Hematopoietic multipotent progenitor cell (in vitro differentiated cells): ENCODE data around the gene TPSAB1. TPM values are rescaled to one million over a fixed set of nuclear protein-coding genes. Genes with fewer than 3 reads are reported as not detected.

Source experiments
- DNase-seq, 3 donors: peaks; one replicate each; pipeline ENCODE4 v3.0.0-alpha.2; 2011 to 2015; ENCODE audit warnings: low read depth in 2 of 3, low spot score in 2 of 3
- total RNA-seq: library from RNA; depleted of rRNA; stranded (reverse); fragments of >200 nt; gene quantifications from one replicate; pipeline ENCODE4 v1.2.3, GENCODE V29; 2012

TPSAB1 gene
- total RNA-seq, 1 donor: 72.2 TPM

DNA sequence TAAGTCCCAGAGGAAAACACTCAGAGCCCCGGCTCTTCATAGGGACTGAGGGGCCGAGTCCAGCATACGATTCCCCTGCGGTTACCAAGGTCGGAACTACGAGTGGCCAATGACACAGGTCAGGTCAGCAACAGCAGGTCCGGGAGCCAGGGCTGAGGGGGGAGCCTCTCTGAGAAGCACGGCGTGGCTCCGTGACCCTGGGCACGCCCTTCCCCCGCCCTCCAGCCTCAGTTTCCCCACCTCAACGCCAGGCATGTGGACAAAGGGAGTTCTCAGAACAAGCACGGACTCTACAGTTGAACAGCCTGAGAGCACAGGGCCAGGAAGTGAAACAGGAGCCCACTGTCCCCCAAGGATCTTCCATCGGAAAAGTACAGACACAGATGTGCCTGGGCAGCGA is 41.0 kb downstream of the TPSAB1 start:
- no peak for DNase-seq

DNA sequence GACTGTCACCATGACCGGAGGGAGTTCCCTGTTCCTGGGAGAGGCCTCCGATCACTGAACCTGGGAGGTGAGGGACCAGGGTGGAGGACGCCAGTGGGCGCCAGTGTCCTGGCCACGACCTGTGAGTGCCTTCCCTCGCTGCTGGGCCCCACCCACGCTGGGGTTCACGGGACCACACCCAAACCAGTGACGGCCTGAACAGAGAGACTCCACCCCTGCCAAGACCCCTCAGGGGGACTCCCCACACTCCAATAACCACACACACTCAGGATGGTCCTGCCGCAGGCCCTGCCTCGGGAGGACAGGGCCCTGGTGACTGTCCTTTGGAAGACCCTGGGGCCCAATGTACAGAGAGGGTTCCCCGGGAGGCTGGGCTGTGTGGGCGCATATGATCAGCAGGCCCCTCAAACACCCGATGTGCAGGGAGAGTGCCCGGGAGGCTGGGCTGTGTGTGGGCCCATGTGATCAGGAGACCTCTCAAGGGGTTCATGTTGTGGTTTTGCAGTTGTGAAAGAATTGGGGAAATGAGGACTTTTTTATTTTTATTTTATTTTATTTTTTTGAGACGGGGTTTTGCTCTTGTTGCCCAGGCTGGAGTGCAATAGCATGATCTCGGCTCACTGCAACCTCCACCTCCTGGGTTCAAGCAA is 41.9 kb downstream of the TPSAB1 start:
- DNase-seq: no peak

DNA sequence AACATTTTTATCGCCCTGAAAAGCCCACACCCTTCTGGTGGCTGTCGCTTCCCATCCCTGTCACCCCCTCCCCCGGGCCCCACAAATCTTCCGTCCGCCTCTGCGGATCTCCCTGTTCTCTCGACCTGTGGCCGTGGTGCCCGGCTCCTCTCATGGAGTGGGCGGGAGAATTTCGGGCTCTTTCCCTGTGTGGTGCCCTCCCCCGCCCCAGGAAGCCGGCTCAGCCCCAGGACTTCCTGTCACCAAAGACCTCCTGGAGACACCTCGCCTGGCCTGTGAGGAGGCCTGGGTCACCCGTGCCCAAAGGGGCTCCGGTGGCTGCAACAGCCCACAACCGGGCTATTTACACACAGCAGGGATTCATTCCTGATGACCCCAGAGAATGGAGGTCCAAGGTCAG is 42.8 kb downstream of the TPSAB1 start:
- DNase-seq: no peak

DNA sequence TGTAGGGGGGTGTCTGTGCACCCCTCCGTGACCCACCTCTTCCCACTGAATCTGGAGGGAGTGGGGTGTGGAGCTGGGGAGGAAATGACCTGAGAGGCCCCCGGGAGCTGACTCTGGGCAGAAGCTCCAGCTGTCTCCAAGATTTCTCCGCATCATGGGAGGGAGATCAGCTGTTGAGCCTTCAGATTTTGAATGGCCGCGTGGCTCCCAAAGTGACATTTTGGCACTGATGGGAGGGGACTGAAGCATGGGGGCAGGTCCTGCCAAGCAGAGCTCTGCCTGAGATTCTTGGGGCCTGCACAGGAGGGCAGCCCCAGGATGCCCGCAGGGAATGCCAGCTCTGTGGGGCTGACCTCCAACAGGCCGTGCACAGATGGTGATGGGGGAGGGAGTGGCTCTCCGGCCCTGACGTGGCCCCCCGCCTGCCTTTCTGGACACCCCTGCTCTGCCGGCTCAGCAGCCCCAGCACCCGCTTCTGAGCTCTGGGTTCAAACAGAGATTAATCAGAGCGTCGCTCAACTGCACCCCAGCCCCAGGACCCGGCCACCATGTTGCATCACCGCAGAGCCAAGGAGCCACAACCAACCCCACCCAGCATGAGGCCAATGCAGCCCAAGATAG is 43.6 kb downstream of the TPSAB1 start:
- DNase-seq: no peak

DNA sequence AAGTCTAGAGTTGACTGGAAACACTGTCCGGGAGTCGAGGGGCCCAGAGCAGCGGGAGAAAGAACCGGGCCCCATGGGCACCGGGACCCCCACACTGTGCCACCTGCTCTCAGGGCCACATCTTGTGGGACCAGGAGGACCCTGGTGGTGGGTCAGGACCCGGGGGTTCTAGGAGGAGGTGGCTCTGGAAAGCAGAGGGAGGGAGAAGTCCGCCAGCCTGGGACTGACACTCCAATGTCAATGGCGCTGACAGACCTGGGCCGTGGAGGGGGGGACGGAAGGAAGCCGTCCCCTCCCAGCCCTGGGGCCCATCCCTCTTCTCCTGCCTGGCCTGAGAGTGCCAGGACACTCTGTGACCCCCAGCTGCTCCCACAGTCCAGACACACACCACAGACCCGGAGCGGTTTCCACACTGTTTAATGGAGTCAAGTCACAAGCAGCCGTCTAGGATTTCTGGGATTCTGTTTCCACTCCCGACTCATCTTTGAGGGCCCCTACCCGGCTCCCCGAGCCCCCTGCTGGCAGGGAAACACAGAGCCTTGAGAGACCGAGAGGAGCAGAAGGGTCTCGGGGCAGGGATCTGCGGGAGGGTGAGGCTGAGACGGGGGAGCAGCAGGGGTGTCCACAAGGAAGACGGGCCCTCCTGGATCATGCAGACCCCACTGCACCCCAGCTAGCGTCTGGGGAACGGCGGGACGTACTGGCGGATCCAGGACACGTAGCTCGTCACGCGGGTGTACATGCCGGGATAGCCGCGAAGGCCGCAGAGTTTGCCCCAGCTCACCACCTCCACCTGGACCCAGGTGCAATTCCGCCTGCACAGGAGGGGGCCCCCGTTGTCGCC is 45.4 kb downstream of the TPSAB1 start:
- DNase-seq: no peak

DNA sequence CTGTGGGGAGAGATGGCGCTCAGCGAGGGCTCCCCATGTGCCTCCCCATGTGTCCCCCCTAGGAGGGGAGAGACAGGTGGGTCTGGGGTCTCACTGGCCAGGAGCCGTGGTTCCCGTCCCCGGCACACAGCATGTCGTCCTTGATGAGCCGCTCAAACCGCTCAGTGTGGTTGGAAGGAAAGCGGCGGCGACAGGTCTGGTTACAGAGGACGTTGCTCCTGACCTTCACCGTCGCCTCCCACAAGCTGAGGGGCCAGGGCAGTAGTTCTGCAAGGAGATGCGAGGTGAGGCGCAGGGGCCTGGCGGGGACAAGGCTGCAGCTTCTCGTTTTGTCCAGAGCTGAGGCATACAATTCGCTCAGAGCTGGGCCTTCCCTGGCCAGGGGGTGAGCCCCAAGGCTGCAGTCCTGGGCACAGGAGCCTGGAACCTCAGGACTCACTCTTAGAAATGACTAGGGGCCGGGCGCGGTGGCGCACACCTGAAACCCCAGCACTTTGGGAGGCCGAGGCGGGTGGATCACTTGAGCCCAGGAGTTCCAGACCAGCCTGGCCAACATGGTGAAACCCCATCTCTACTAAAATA is 46.1 kb downstream of the TPSAB1 start:
- DNase-seq: no peak

DNA sequence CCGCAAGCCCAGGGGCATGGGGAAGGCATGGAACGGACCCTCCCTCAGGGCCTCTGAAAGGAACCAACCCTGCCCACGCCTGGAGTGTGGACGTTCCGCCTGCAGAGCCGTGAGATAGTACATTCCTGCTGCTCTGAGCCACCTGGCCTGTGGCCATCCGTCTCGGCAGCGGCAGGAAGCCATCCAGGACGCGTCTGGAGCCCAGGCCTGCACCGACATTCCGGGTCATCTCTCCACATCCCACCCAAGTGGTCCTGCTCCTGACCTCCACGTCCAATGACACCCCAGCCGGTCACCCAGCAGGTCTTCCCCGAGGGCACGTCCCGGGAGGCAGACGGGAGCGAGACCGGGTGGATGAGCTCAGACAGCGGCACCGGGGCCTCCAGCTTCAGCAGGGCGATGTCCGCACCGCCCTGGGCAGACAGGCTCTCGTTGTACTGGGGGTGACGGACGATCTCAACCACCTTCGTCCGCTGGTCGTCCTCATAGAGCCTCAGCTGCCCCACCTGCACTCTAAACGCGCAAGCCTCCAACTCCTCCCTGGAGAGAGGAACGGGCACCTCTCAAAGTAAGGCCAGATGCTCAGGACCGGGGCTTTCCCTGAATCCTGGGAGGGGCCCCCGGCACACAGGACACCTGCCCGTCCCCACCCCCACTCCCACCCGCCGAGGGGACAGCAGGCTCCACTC is 47.6 kb downstream of the TPSAB1 start:
- no peak for DNase-seq

DNA sequence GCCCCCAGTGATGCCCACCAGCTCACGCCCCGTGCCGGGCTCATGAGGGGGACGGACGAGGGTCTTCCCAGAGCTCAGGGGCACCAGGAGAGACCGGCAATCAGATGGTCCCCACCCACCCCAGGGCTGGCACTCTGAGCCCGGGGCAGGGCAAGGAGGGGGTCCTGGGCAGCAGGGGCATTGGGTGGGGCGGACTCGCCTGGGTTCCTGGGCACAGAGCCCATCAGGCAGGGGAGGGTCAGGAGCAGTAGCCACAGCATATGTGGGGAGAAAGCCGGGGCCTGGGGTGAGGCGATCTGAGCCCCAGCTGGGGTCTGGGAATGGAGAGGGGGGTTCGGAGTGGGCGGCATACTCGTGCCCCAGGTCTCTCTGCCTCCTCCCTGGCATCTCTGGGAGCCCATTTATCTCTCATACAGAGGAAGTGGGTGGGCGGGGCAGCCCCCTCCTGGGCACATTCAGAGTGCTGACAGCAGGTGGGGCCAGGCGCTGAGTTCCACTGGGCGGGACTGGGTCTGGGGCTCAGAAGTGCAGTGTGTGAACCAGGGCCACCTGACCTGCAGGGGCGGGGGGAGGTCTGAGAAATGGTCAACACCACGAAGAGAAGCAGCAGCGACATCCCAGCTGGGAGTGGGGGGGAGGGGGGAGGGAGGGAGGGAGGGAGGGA is 48.4 kb downstream of the TPSAB1 start:
- no peak for DNase-seq

DNA sequence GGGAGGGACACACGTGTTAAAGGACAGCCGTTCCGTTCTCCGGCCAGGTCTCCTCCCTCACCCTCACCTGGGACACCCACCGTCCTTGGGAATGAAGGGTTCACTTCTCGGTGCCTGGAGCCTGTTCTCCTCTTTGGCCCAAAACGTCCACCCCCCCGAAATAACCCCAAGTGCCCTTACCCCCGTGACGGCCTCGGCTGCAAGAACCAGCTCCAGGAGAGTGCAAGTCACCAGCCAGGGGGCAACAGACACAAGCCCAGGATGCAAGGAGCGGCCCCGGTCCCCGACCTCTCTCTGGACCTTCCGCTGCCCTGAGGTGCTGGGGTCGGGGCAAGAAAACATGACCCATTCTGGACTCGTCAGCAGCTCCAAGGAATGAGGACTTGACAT is 49.0 kb downstream of the TPSAB1 start:
- no peak for DNase-seq

DNA sequence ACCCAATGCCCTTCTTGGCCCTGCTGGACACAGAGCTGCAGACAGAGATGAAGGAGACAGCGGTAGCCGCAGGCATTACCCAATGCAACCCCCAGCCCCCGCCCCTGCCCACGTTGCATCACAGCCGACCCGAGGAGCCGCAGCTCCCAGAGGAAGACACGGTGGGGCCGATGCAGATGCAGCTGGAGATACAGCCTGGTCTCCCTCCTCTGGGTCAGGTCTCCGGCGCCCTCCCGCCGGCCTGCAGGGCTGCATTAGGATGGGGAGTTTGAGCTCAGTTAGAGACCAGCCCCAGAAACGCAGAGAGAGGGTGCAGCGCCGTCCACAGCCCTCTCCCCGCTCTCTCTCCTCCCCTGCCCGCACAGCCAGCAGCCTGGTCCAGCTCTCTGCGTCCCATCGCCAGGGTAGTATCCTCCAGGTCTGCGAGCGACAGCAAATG is 49.6 kb downstream of the TPSAB1 start:
- no peak for DNase-seq

DNA sequence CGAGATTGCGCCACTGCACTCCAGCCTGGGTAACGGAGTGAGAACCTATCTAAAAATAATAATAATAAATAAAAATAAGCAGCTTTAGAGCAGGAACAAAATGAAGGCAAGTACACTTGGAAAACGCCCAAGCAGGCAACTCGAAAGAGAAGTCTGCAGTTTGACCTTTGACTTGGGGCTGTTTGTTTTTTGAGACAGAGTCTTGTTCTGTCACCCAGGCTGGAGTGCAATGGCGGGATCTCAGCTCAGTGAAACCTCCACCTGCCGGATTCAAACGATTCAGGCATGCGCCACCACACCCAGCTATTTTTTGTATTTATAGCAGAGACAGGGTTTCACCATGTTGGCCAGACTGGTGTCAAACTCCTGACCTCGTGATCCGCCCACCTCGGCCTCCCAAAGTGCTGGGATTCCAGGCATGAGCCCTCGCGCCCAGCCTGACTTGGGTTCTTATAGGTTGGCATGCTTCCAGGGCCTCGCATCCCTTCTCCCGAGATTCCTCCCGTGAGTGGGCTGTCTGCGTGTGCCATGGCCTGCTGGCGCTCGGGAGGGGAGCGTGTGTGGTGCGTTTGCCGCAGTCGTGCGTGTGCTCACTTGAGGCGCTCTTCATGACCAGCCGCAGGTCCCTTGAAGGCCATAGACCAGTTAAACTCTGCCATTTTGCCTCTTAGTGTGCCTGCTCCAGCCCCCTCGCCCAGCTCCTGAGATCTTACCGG is 50.5 kb downstream of the TPSAB1 start:
- no peak for DNase-seq

DNA sequence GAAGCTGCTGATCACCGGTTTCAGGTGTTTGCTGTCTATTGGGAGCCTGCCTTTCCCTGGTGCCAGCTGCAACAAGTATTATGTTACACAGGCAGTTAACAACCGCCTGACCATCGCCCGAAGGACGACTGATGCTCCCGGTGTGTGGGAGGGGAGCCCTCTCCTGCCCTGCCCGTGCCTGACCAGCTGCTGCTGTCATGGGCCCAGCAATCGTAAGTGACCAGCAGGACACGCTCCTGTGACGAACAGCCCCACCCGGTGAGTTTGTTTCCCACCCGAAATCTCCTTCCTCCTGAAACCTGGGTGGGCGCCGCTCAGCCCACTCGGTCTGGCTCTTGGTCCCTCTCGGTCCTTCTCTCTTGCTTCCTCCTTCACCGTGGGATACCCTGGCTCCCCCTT is 51.1 kb downstream of the TPSAB1 start:
- no peak for DNase-seq

Other genes starting within 250 kb of the TPSAB1 start
- gene SSTR5, start 168.0 kb upstream of the TPSAB1 start, total RNA-seq: not detected
- not detected for gene C1QTNF8, start 144.5 kb upstream of the TPSAB1 start, total RNA-seq
- gene CACNA1H, start 87.6 kb upstream of the TPSAB1 start, total RNA-seq: under 0.01 TPM
- not detected for gene TPSG1, start 15.4 kb upstream of the TPSAB1 start, total RNA-seq
- 8.9 TPM for gene TPSB2, start 10.5 kb upstream of the TPSAB1 start, total RNA-seq
- 0.54 TPM for gene TPSD1, start 15.4 kb downstream of the TPSAB1 start, total RNA-seq
- 67.6 TPM for gene UBE2I, start 68.9 kb downstream of the TPSAB1 start, total RNA-seq
- gene BAIAP3, start 92.9 kb downstream of the TPSAB1 start, total RNA-seq: 27.7 TPM
- 48.2 TPM for gene TSR3, start 111.2 kb downstream of the TPSAB1 start, total RNA-seq
- 56.0 TPM for gene GNPTG, start 111.2 kb downstream of the TPSAB1 start, total RNA-seq
- 45.5 TPM for gene UNKL, start 174.0 kb downstream of the TPSAB1 start, total RNA-seq
- 18.0 TPM for gene UQCC4, start 180.0 kb downstream of the TPSAB1 start, total RNA-seq
- 5.1 TPM for gene PERCC1, start 190.4 kb downstream of the TPSAB1 start, total RNA-seq
- gene CCDC154, start 203.9 kb downstream of the TPSAB1 start, total RNA-seq: 0.54 TPM
- gene CLCN7, start 234.3 kb downstream of the TPSAB1 start, total RNA-seq: 134 TPM
- 0.27 TPM for gene PTX4, start 248.2 kb downstream of the TPSAB1 start, total RNA-seq